HepG2 (cell line): ENCODE measurements around the gene FAM234B. TPM values are rescaled to one million over a fixed set of nuclear protein-coding genes. Genes with fewer than 3 reads are reported as not detected.

ENCODE experiments used
- ATAC-seq: fragments of 200-7000 bp; cut with Tn5 transposase; 3 replicates; pipeline ENCODE4 v1.9.1; 2020; ENCODE audit warnings: mild to moderate bottlenecking, moderate library complexity
- BruUV-seq: library from RNA; stranded (reverse); fragments of 400-500 nt; replicated peaks from 2 replicates; lab custom pipeline; 2021; lab: Mats Ljungman, UMichigan
- CTCF ChIA-PET: fragments of 300-600 bp; formaldehyde crosslinking; extraction: SDS; loops from one replicate; lab custom pipeline; 2021; ENCODE audit warnings: low total read pairs, inconsistent platforms, low intra/inter-chr PET ratio; lab: Yijun Ruan, JAX
- POLR2A ChIA-PET: fragments of 350-600 bp; sonication (Branson Sonifier 250); formaldehyde crosslinking; loops from one replicate; lab custom pipeline; 2020; ENCODE audit warnings: antibody characterized with exemption, inconsistent platforms; lab: Yijun Ruan, JAX
- DNase-seq: peaks from one replicate; pipeline ENCODE4 v3.0.0-alpha.2; 2015; ENCODE audit warnings: low spot score
- FAIRE-seq: peaks from 3 replicates; lab custom pipeline; 2011; peaks lifted over from hg19 to GRCh38; lab: Jason Lieb, UNC
- H2AFZ ChIP-seq: one replicate; pipeline ENCODE4 v1.6.1; 2011; ENCODE audit warnings: low read length, inconsistent platforms
- H3K27ac ChIP-seq: fragments of 300-600 bp; 3 replicates; pipeline ENCODE4 v1.8.0; 2011; ENCODE audit warnings: mixed run types, mild to moderate bottlenecking, mixed read lengths, low read length, inconsistent platforms; ENCODE audit not compliant: insufficient read depth; ENCODE audit errors: extremely low read length
- H3K27me3 ChIP-seq, 2 experiments: fragments of 200-600 bp in 1 of 2; 2 replicates in 1 of 2; 3 replicates in 1 of 2; pipeline versions ENCODE4 v1.6.0 to v1.8.0; 2011; ENCODE audit warnings: low read length in 2 of 2, mild to moderate bottlenecking in 2 of 2, moderate library complexity in 2 of 2, inconsistent platforms in 1 of 2; ENCODE audit not compliant: insufficient read depth in 2 of 2, control insufficient read depth in 1 of 2
- H3K36me3 ChIP-seq, 2 experiments: fragments of 200-600 bp in 1 of 2; replicated peaks in 1 of 2; 2 replicates in 1 of 2; 3 replicates in 1 of 2; pipeline versions ENCODE4 v1.5.1 to v1.8.0; 2011; ENCODE audit warnings: low read length in 2 of 2, inconsistent platforms in 1 of 2; ENCODE audit not compliant: insufficient read depth in 2 of 2, control insufficient read depth in 1 of 2
- H3K4me1 ChIP-seq: 2 replicates; pipeline ENCODE4 v1.5.1; 2012; ENCODE audit warnings: low read length, inconsistent platforms; ENCODE audit not compliant: insufficient read depth
- H3K4me2 ChIP-seq: 2 replicates; pipeline ENCODE4 v1.6.0; 2011; ENCODE audit warnings: low read depth, low read length, inconsistent platforms
- H3K4me3 ChIP-seq, 3 experiments: fragments of 200-600 bp in 1 of 3; sonication (generic), shearing (Covaris generic) in 1 of 3; replicated peaks in 1 of 3; 2 replicates each; pipeline ENCODE4 v1.5.1; 2011 to 2016; ENCODE audit warnings: low read length in 3 of 3, inconsistent platforms in 2 of 3, low read depth in 2 of 3, mild to moderate bottlenecking in 2 of 3, control low read depth in 1 of 3, mixed read lengths in 1 of 3; ENCODE audit not compliant: insufficient read depth in 1 of 3
- H3K79me2 ChIP-seq: one replicate; pipeline ENCODE4 v1.6.1; 2011; ENCODE audit warnings: low read length, inconsistent platforms; ENCODE audit not compliant: insufficient read depth
- H3K9ac ChIP-seq: 2 replicates; pipeline ENCODE4 v1.6.0; 2011; ENCODE audit warnings: mild to moderate bottlenecking, low read depth, low read length, inconsistent platforms; ENCODE audit not compliant: insufficient read depth
- H3K9me3 ChIP-seq: 2 replicates; pipeline ENCODE4 v1.5.1; 2012; ENCODE audit warnings: mild to moderate bottlenecking, low read length
- H4K20me1 ChIP-seq: 2 replicates; pipeline ENCODE4 v1.6.0; 2011; ENCODE audit warnings: inconsistent platforms, mild to moderate bottlenecking, low read length, moderate library complexity; ENCODE audit not compliant: insufficient read depth
- CBFB ChIP-seq: sonication (generic); formaldehyde crosslinking; IDR thresholded peaks from 2 replicates; pipeline ENCODE4 v1.4.0; 2020; ENCODE audit warnings: missing genetic modification reagents
- MAFK ChIP-seq, 2 experiments: IDR thresholded peaks in 1 of 2; conservative IDR thresholded peaks in 1 of 2; 2 replicates each; pipeline ENCODE4 v1.6.1; 2011; ENCODE audit warnings: improper control_type of control experiment in 2 of 2, low read length in 2 of 2
- TIGD3 ChIP-seq: sonication (generic); formaldehyde crosslinking; IDR thresholded peaks from 2 replicates; pipeline ENCODE4 v1.5.1; 2020; ENCODE audit warnings: mild to moderate bottlenecking, missing genetic modification reagents, borderline replicate concordance
- TMF1 ChIP-seq: sonication (generic); formaldehyde crosslinking; IDR thresholded peaks from 2 replicates; pipeline ENCODE4 v1.8.1; 2022; ENCODE audit warnings: low read depth, missing genetic modification reagents
- ZFP1 ChIP-seq: IDR thresholded peaks from 2 replicates; pipeline ENCODE4 v1.6.1; 2016
- ZNF772 ChIP-seq: sonication (generic); formaldehyde crosslinking; IDR thresholded peaks from 2 replicates; pipeline ENCODE4 v1.5.0; 2020; ENCODE audit warnings: mild to moderate bottlenecking, missing genetic modification reagents
- WGBS: methylation state at CpG from one replicate; pipeline ENCODE4 v1.1.6; 2017; ENCODE audit warnings: low lambda C conversion rate; 5-methylcytosine and 5-hydroxymethylcytosine counted together
- in situ Hi-C: cut with HindIII; loops from 2 replicates; pipeline ENCODE4 v1.10.0; 2017; ENCODE audit warnings: low pct_unique_long_range_greater_than_20kb; ENCODE audit not compliant: extremely low pct_ligation_motif_present
- intact Hi-C: fragments of 100-400 bp; cut with micrococcal nuclease; formaldehyde crosslinking; loops from one replicate; pipeline ENCODE4 v1.10.0; 2022; ENCODE audit not compliant: unreplicated experiment
- polyA plus RNA-seq, 8 experiments: library from polyadenylated mRNA; depleted of rRNA in 3 of 8; stranded (reverse) in 7 of 8; unstranded in 1 of 8; fragments of >200 nt; fragmentation: Illumina TruSeq in 4 of 8; extraction: Trizol in 4 of 8; gene quantifications; 2 replicates each; pipeline versions ENCODE4 v1.2.1 to v1.2.3, GENCODE V29; 2011 to 2016; ENCODE audit warnings: low read depth in 4 of 8, missing spikeins in 1 of 8, mixed read lengths in 1 of 8; ENCODE audit not compliant: insufficient read depth in 1 of 8
- total RNA-seq, 5 experiments: library from RNA; depleted of rRNA; stranded (reverse); fragments of >200 nt; fragmentation: Illumina TruSeq; extraction: Trizol; gene quantifications; 2 replicates each; pipeline ENCODE4 v1.2.3, GENCODE V29; 2016; ENCODE audit warnings: low read depth in 1 of 5

The FAM234B gene
- total and polyA plus RNA-seq, 2 of the 13 experiments (the other 11 are each of a cell fraction or from before 2014, with no cell fraction given): 7.8 to 13.8 TPM

- no peak for TF ChIP-seq CBFB (CRISPR knock-in tag)
Observed at GRCh38 chr12:13069380-13069779, 25.2 kb downstream of the FAM234B start (continued).

DNA sequence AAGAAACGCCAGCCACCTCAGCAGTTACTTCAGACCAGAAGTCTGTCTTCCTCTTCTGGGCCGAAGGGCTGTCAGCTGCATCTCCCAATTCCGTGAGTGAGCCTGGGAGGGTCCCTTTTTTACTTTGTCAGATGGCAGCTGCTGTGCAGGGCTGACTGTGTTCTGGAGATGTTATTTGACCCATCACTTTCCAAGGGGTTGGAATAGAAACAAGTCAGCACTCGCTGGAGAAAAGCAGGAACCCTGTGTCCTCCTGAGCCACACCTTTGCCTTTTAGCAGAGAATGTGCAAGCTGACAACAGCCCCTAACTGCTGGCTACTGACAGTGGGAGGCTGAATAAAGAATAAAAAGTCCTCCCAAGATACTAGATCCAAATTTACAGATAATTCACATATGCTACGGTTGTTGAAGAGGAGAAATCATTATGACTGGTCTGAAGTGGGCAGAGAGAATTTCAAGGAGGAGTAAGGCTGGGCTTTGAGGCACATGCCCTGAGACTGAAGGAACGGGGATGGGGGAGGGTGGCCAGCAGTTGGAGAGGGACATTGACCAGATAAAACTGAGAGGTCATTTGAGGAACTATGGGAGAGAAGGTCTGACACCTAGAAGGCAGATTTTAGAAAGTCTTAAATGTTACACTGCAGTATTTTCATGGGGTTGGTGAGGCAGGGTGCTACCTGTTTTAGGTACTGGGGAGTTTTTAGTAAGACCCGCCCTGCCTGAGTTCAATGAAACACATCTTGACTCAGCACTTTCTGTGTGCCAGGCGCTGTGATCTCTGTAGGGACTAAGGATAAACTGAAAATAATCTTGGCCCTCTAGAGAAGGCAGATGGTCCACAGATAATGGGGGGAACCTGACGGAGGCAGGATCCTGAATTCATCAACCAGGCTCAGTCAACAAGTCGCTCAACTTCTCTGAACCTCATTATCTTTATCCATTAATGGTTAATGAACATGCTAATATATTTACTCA is 27.4 kb downstream of the FAM234B start:
- H3K9me3 ChIP-seq: no peaks in the 10 kb centered on the region
- DNase-seq: no peak
- no peaks in the 10 kb centered on the region for H3K79me2 ChIP-seq
- H3K4me2 ChIP-seq: no peak overlapping the region
- intact Hi-C loops: no loop called here
- peaks cover 2 to 27% of the 10 kb centered on the region in 2 experiments; a peak in 4 of 5 replicates for H3K36me3 ChIP-seq
- no TSS peak for BruUV-seq
- WGBS: 85% methylated on average over 10 of the region's 10 CpGs
- ChIA-PET POLR2A (no interaction called here), CTCF (no interaction called here)
- in situ Hi-C loops: no loop called here
- no peaks in the 10 kb centered on the region for H3K4me1 ChIP-seq
- H3K27me3 ChIP-seq: no peaks in the 10 kb centered on the region
- no peak overlapping the region for H2AFZ ChIP-seq
- TF ChIP-seq ZFP1 (no peak), MAFK (conservative IDR thresholded peaks at IDR 0.05 in 1 of 2, IDR thresholded peaks at IDR 0.05 in 1 of 2; ENCODE audit: low read length in 2 of 2) (0 out of 4 replicates have a peak, but pooled peaks of 1 of the 2 experiments have one; percentile 5), ZNF772 (CRISPR knock-in tag) (no peak), TMF1 (CRISPR knock-in tag) (no peak), TIGD3 (no peak)
- H3K4me3 ChIP-seq: no peak overlapping the region
- no peak for FAIRE-seq
- ATAC-seq: no peak
- H3K9ac ChIP-seq: no peak overlapping the region
- H3K27ac ChIP-seq: no peak overlapping the region
- no peaks in the 10 kb centered on the region for H4K20me1 ChIP-seq
